ENCODE measurements around the gene YY1AP1. TPM values are rescaled to one million over a fixed set of nuclear protein-coding genes. Genes with fewer than 3 reads are reported as not detected.
A peak's percentile ranks its signal among the peaks of the same experiment; 100 is the strongest.
"Not testable (repeated sequence)": the region's sequence is repeated elsewhere in the genome, so short reads cannot be mapped to it uniquely, and the experiment has no call there.

YY1AP1 gene
- total RNA-seq, result 10 to 100 TPM; 82.1 to 93.4 TPM

DNA sequence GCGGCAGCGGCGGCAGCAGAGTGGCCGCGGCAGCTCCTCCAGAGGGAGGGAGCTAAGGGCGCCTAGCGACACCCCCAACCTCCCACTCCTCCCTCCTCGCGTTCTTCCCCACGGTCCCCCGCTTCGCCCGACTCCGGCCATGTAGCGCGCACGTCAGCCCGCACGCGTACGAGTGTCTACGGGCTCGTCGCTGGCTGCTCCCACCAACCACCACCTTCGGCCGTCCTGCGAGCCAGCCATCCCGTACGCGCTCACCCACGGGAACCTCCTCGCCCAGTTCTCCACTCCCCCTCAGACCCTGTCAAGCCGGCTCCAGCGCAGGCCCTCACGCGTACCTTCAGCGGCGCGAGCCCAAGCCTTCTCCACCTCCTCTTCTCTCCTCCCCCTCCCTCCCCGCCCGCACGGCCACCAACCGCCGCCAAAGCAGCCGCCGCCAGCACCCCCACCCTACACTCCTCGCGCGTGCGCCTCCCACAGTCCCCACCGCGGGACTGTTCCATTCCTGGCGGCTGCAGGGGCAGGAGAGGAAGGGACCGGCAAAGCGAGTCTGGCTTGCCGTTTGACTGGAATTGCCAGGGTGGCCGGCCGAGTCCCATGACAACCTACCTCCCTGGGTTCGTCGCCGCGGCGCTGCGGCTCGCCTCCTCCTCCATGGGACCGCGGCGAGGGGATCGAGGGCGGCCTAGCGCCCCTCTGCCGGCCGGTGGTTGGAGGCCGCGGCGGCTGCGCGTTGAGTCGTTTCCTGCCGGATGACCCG, at the start of gene YY1AP1:
Gene YY1AP1 (minus strand): TSS at position 451 of the 757 bp plus-strand sequence. CDS start 8,338 bp downstream, outside the sequence.
- peak; percentile 96 for DNase-seq
- Mint-ChIP-seq H3K4me3 (peak within 1 kb of the TSS; percentile 98), H3K27ac (peak within 1 kb of the TSS; percentile 98), H3K4me1 (peaks cover 44% of the 10 kb centered on the region), H3K27me3 (no peaks in the 10 kb centered on the region), H3K9me3 (no peaks in the 10 kb centered on the region), H3K36me3 (peaks cover 33% of the 10 kb centered on the region)
- POLR2A ChIA-PET, result interaction anchor here (0.6 to 1.0 kb wide), 2 partner anchors 51 to 903 kb away, joined by 4 to 5 read pairs; no protein-coding TSS in a partner anchor
- ATAC-seq (ENCODE audit: low read depth), result peak; percentile 83

- H3K27ac Mint-ChIP-seq, result no peak overlapping the region
- no peak overlapping the region for H3K4me3 Mint-ChIP-seq
- H3K4me1 Mint-ChIP-seq, result no peaks in the 10 kb centered on the region
- no peak for DNase-seq
- POLR2A ChIA-PET, result interaction anchor here (0.8 kb wide), 1 partner anchor 15 kb away, joined by 3 read pairs; no protein-coding TSS in a partner anchor
- no peaks in the 10 kb centered on the region for H3K27me3 Mint-ChIP-seq
- H3K9me3 Mint-ChIP-seq, result no peaks in the 10 kb centered on the region
- peaks cover 5% of the 10 kb centered on the region for H3K36me3 Mint-ChIP-seq
- ATAC-seq (ENCODE audit: low read depth), result peak; percentile 36
Observed at GRCh38 chr1:155729031-155729898, 40.7 kb upstream of the YY1AP1 start.

DNA sequence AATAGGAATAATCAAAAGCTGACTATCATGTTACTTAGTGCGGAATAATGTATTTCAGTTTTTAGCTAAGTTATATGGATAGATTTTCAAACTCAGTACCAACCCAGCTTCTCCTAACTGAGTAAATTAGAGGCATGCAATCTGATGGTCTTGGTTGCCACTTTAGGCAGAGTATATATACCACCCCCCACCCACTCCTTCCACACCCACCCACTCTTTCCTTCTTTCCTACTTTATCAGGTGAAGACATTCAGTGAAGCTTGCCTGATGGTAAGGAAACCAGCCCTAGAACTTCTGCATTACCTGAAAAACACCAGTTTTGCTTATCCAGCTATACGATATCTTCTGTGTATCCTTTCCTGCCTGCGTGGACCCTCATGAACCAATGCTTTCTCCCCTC, 36.6 kb upstream of the YY1AP1 start:
- POLR2A ChIA-PET, result interaction anchor here (0.7 kb wide), 1 partner anchor 552 kb away, joined by 4 read pairs; the partner anchor contains the start of gene KRTCAP2
- DNase-seq, result no peak

GRCh38 chr1:155719703-155720102, 31.1 kb upstream of the YY1AP1 start:
- DNase-seq (no peak), ATAC-seq (ENCODE audit: low read depth) (no peak)
- Mint-ChIP-seq H3K27ac (no peak overlapping the region), H3K4me3 (no peak overlapping the region), H3K9me3 (no peaks in the 10 kb centered on the region), H3K27me3 (no peaks in the 10 kb centered on the region), H3K36me3 (peaks cover 12% of the 10 kb centered on the region), H3K4me1 (peaks cover 10% of the 10 kb centered on the region)
- POLR2A ChIA-PET, result no interaction called here

More for the DNA sequence above, 36.6 kb upstream of the YY1AP1 start:
- H3K27ac Mint-ChIP-seq, result no peak overlapping the region
- H3K36me3 Mint-ChIP-seq, result peaks cover 8% of the 10 kb centered on the region
- H3K9me3 Mint-ChIP-seq, result no peaks in the 10 kb centered on the region
- no peak overlapping the region for H3K4me3 Mint-ChIP-seq
- H3K4me1 Mint-ChIP-seq, result no peaks in the 10 kb centered on the region
- ATAC-seq (ENCODE audit: low read depth), result no peak
- no peaks in the 10 kb centered on the region for H3K27me3 Mint-ChIP-seq

GRCh38 chr1:155718524-155719115, 30.0 kb upstream of the YY1AP1 start:
- H3K4me1 Mint-ChIP-seq; POLR2A ChIA-PET; H3K27ac Mint-ChIP-seq; DNase-seq; H3K4me3 Mint-ChIP-seq; H3K9me3 Mint-ChIP-seq; H3K27me3 Mint-ChIP-seq; ATAC-seq (ENCODE audit: low read depth): not testable (repeated sequence)
- H3K36me3 Mint-ChIP-seq, result peaks cover 12% of the 10 kb centered on the region

DNA sequence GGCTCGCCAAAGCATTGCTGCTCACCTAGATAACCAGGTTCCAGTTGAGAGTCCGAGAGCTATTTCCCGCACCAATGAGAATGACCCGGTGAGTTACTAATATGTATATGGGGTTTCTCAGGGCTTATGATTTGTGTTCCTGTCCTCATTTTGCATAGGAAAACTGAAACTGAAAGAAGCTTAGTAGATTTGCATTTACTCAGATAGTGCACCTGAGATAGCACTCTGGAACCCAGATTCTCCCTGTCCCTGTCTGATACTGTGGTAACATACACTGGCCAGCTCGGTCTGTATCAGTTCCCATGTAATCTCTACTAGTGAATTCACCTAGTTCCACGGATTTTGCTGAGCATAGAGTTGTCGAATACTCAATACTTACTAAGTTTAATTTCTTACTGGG, 28.5 kb upstream of the YY1AP1 start:
- Mint-ChIP-seq H3K27ac (peak overlapping the region; percentile 69), H3K27me3 (no peaks in the 10 kb centered on the region), H3K4me1 (peaks cover 12% of the 10 kb centered on the region), H3K36me3 (peaks cover 15% of the 10 kb centered on the region), H3K4me3 (peak overlapping the region; percentile 22), H3K9me3 (no peaks in the 10 kb centered on the region)
- POLR2A ChIA-PET, result no interaction called here
- DNase-seq (no peak), ATAC-seq (ENCODE audit: low read depth) (peak; percentile 60)

DNA sequence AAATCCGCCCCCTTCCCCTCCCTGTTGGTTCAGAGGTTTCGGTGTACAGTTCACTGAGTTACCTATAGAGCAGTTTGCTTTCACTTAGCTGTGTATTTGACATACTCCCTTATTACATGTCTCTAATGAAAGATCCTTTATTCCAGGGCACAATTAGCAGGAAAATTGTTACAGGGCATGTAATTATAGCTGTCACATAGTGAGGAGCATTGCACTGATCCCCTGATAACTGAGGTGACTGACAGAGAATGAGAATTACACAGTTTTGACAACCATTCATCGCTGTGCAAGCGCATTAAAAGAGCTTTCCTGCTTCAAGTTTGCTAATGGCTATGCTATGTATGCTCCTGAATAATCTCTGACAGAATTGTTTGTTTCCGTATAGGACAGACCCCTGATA, 27.2 kb upstream of the YY1AP1 start:
- H3K36me3 Mint-ChIP-seq, result peaks cover 17% of the 10 kb centered on the region
- POLR2A ChIA-PET, result interaction anchor here (0.7 to 0.8 kb wide), 2 partner anchors 10 to 12 kb away, joined by 3 to 7 read pairs; no protein-coding TSS in a partner anchor
- peaks cover 12% of the 10 kb centered on the region for H3K4me1 Mint-ChIP-seq
- no peaks in the 10 kb centered on the region for H3K9me3 Mint-ChIP-seq
- no peak overlapping the region for H3K4me3 Mint-ChIP-seq
- H3K27me3 Mint-ChIP-seq, result no peaks in the 10 kb centered on the region
- H3K27ac Mint-ChIP-seq, result no peak overlapping the region
- DNase-seq, result no peak
- no peak for ATAC-seq (ENCODE audit: low read depth)

DNA sequence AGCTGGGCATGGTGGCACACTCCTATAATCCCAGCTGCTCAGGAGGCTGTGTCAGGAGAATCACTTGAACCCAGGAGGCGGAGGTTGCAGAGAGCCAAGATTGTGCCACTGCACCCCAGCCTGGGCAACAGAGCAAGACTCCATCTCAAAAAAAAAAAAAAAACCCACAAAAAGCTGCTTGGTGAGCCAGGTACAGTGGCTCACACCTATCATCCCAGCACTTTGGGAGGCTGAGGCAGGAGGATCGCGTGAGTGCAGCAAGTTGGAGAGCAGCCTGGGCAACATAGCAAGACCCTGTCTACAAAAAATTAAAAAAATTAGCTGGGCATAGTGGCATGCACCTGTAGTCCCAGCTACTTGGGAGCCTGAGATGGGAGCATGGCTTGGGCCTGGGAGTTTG, 26.5 kb upstream of the YY1AP1 start:
- not testable (repeated sequence) for H3K27ac Mint-ChIP-seq; H3K9me3 Mint-ChIP-seq; DNase-seq; ATAC-seq (ENCODE audit: low read depth); H3K4me3 Mint-ChIP-seq; H3K27me3 Mint-ChIP-seq
- Mint-ChIP-seq H3K4me1 (peaks cover 12% of the 10 kb centered on the region), H3K36me3 (peaks cover 16% of the 10 kb centered on the region)
- POLR2A ChIA-PET, result interaction anchor here (0.6 to 0.8 kb wide), 4 partner anchors 11 to 439 kb away, joined by 3 to 7 read pairs (median 4); no protein-coding TSS in a partner anchor

DNA sequence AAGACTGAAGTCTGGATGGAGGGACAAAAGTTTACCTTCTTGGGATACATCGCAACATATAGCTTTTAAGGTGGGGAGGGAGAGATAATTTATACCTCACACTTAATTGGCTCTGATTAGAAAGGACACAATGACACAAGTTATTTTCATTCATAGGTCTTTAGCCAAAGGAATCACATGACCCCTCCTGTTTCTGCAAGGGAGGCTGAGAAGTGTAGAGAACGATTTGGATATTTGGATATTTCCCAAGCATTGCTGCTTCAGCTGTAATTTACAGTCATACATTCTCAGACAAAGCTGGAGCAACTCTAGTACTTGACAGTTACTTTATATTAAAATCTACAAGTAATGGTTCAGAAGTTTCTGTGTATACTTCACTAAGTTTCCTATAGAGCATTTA, 24.5 kb upstream of the YY1AP1 start:
- H3K27ac Mint-ChIP-seq, result peak overlapping the region; percentile 20
- H3K36me3 Mint-ChIP-seq, result peaks cover 21% of the 10 kb centered on the region
- POLR2A ChIA-PET, result no interaction called here

GRCh38 chr1:155712636-155713035, 24.1 kb upstream of the YY1AP1 start:
- Mint-ChIP-seq H3K36me3 (peaks cover 22% of the 10 kb centered on the region), H3K27ac (peak overlapping the region; percentile 20), H3K4me1 (peaks cover 13% of the 10 kb centered on the region)
- H3K4me3 Mint-ChIP-seq; H3K27me3 Mint-ChIP-seq; ATAC-seq (ENCODE audit: low read depth); POLR2A ChIA-PET; DNase-seq; H3K9me3 Mint-ChIP-seq: not testable (repeated sequence)

More for the DNA sequence above, 24.5 kb upstream of the YY1AP1 start:
- peaks cover 2% of the 10 kb centered on the region for H3K9me3 Mint-ChIP-seq
- no peak for DNase-seq
- H3K27me3 Mint-ChIP-seq, result no peaks in the 10 kb centered on the region
- no peak overlapping the region for H3K4me3 Mint-ChIP-seq
- H3K4me1 Mint-ChIP-seq, result peaks cover 12% of the 10 kb centered on the region
- ATAC-seq (ENCODE audit: low read depth), result no peak

GRCh38 chr1:155711457-155711856, 22.9 kb upstream of the YY1AP1 start:
- H3K4me1 Mint-ChIP-seq, result peaks cover 10% of the 10 kb centered on the region
- H3K4me3 Mint-ChIP-seq; H3K9me3 Mint-ChIP-seq; ATAC-seq (ENCODE audit: low read depth); DNase-seq; H3K27ac Mint-ChIP-seq; POLR2A ChIA-PET; H3K27me3 Mint-ChIP-seq: not testable (repeated sequence)
- H3K36me3 Mint-ChIP-seq, result peaks cover 23% of the 10 kb centered on the region

- no peak for DNase-seq
- ATAC-seq (ENCODE audit: low read depth), result no peak
- Mint-ChIP-seq H3K27ac (no peak overlapping the region), H3K4me3 (no peak overlapping the region), H3K36me3 (peaks cover 22% of the 10 kb centered on the region), H3K27me3 (no peaks in the 10 kb centered on the region), H3K9me3 (peaks cover 2% of the 10 kb centered on the region), H3K4me1 (peaks cover 10% of the 10 kb centered on the region)
- POLR2A ChIA-PET, result no interaction called here
Observed at GRCh38 chr1:155709391-155709790, 20.8 kb upstream of the YY1AP1 start.

DNA sequence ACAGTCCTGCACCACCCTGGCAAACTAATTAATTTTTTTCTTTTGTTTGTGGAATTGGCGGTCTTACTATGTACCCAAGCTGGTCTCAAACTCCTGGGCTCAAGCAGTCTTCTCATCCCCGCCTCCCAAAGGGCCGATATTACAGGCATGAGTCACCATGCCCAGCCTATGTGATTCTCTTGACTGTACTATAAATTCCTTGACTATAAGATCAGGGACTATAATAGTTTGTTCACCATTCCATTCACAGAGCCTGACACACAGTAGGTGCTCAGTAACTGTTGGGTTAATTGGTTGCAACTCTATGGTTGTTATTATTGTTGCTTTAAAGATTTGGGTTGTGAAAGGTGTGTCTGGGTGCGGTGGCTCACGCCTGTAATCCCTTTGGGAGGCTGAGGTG, 17.6 kb upstream of the YY1AP1 start:
- DNase-seq (no peak), ATAC-seq (ENCODE audit: low read depth) (no peak)
- H3K27ac Mint-ChIP-seq, result no peak overlapping the region
- POLR2A ChIA-PET, result no interaction called here
- no peak overlapping the region for H3K4me3 Mint-ChIP-seq
- peaks cover 2% of the 10 kb centered on the region for H3K9me3 Mint-ChIP-seq
- no peaks in the 10 kb centered on the region for H3K27me3 Mint-ChIP-seq
- H3K36me3 Mint-ChIP-seq, result peaks cover 15% of the 10 kb centered on the region
- H3K4me1 Mint-ChIP-seq, result peaks cover 8% of the 10 kb centered on the region
